GM19467 (cell line): ENCODE measurements around the gene RFX2.
"Not testable (repeated sequence)": the region's sequence is repeated elsewhere in the genome, so short reads cannot be mapped to it uniquely, and the experiment has no call there.

Experiments
- ATAC-seq: cut with Tn5 transposase; IDR thresholded peaks from one replicate; pipeline ENCODE4 v1.9.1; 2021; ENCODE audit warnings: mild to moderate bottlenecking, moderate library complexity; ENCODE audit not compliant: unreplicated experiment

RFX2 gene

DNA sequence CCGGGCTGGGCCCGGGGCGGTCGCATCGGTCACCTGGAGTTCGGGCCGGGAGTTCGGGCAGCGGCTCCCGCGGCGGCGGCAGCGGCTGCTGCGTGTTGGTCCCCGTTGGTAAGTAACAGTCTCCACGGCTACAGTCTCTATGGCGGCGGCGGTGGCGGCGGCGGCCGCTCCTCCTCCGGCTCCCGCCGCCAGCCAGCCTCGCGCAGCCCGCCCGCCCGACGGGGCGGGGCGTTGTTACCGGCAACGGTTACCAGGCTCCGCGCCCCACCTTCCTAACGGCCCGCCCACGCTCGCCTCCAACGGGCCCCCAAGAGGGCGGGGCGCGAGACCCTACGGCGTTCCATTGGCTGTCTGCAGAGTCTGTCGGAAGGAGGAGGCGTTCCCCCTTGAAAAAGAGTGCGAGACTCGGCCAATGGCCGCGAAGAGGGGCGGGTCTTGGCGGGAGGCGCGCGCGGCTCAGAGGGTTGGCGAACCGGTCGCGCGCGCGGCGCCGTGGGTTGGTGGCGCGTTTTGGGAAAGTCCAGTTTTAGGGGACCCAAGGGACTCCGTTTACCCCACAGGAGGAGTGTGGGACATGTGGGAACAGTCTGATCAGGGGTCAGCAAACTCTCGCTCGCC is at the start of gene RFX2:
Gene RFX2, minus strand, starts transcription at position 141 of the 618 bp plus-strand sequence. CDS start 63,004 bp downstream, outside the sequence.
- peak; percentile 92 for ATAC-seq

DNA sequence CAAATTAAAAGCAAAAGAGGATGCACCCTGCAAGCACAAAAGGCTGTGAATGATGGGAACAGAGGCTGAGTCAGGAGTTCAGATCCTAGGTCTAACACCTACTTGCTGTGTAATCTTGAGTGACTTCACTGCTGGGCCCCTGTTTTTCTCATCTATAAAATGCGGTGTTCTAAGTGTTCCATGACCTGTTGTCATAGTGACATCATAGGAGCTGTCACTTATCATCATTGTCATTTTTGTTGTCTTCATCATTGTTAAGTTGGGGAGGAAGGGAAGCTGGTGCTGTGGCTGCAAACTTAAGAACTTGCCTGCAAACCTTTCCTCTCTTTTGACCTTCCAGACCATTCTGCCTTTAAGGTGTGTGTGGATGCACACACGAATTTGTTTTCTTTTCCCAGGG is 45.7 kb upstream of the RFX2 start:
- no peak for ATAC-seq

DNA sequence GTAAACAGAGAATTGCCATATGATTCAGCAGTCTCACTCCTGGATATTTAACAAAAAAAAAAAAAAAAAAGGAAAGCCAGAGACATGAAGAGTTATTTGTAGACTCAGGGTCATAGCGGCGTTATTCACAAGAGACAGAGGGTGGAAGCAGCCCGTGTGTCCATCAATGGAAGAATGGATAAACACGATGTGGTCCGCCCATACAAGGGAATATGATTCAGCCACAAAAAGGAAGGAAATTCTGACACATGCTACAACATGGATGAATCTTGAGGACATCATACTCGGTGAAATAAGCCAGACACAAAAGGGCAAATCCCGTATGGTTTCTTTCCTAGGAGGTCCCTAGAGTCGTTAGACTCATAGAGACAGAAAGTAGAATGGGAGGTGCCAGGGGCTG is 40.0 kb upstream of the RFX2 start:
- ATAC-seq: no peak

DNA sequence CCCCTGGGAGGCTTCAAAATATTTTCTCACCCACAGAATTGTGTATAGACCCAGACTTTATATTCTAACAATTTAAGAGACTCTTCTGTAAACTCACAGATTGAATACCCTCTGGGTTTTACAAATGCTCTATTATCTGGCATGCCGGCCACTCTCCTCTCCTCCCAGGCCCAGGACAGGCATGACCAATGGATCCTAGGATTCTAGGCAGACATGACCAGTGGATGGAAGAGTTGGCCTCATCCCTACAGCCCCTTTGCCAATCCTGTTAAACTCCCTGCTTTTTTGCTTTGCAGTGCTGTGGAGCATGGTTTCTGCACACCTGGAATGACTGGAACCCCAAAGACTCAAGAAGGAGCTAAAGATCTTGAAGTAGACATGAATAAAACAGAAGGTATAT is 30.9 kb upstream of the RFX2 start:
- no peak for ATAC-seq

DNA sequence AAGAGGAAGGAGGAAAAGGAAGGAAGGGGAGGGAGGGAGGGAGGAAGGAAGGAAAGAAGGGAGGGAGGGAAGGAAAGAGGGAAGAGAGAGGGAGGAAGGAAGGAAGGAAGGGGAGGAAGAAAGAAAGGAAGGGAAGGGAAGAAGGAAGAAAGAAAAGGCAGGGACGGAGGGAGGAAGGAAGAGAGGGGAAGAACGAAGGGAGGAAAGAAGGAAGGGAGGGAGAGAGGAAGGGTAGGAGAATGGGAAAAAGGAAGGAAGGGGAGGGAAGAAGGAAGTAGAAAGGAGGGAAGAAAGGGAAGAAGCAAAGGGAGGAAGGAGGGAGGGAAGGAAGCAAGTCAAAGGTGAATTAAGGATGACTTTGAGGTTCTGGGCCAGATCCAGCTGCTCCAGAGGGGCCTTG is 28.2 kb upstream of the RFX2 start:
- ATAC-seq: no peak

DNA sequence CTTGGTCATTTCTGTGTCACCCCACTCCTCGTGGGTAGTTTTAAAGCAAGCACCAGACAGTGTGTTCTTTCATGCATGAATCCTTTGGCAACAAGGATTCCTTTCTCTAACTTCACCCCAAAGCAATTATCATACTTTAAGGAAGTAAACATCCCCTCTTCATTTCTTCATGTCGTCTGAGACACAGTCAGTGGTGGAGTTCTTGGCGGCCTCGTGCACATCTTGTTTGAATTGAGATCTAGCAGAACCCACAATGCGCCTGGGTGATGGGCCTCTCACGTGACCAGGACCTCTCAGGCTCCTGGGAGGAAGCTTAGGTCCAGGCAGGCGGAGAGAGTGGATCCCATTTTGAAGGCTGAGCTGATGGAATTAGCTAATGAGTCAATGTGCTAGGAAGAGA is 27.8 kb upstream of the RFX2 start:
- ATAC-seq: no peak

DNA sequence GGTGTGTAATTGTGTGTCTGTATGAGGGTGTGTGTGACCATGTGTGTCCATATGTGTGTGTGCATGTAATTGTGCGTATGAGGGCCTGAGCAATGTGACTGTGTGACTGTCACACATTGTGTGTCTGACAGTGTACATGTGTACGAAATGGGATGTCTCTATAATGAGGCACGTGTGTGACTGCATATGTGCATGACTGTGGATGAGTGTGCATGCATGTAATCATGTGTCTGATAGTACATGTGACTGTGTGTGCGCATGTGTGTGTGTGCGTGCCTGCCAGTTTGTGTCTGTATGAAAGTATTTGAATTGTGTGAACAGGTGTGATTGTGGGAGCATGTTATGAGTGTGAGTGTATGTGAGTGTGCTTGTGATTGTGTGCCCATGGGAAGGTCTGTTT is 22.9 kb upstream of the RFX2 start:
- no peak for ATAC-seq

DNA sequence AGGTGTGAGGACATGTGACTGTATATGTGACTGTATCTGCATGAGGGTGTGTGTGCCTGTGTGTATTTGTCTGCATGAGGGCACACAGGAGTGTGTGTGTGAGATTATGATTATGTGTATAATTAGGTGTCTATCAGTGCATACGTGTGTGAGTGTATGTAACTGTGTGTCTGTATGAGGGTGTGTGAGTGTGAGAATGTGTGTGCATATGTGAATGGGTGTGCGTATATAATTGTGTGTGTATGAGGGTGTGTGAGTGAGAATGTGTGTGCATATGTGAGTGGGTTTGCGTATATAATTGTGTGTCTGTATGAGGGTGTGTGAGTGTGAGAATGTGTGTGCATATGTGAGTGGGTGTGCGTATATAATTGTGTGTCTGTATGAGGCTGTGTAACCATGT is 22.2 kb upstream of the RFX2 start:
- no peak for ATAC-seq

DNA sequence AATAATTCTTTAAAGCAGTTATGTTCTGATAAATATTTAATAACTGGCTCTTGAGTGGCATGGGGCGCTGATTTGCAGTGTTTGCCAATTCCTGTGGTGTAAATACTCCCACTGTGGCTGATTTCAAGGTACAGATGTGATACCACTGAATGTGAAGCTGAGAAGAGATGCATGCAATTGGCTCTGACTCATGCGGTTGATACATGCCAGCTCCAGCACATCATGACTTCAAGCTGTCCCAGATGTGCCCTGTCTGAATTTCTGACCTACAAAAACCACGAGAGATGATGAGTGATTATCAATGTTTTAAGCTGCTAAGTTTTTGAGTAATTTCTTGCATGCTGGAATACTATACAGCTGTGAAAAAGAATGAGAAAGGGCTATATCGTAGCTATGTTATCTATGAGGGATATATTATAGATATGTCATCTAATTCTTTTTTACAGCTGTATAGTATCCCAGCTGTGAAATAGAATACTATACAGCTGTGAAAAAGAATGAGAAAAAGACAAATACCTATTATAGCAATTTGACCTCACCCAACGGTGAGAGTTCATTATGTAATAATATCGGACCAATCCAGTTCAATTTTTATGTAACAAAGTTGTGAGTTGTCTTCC is 17.5 kb upstream of the RFX2 start:
- no peak for ATAC-seq

DNA sequence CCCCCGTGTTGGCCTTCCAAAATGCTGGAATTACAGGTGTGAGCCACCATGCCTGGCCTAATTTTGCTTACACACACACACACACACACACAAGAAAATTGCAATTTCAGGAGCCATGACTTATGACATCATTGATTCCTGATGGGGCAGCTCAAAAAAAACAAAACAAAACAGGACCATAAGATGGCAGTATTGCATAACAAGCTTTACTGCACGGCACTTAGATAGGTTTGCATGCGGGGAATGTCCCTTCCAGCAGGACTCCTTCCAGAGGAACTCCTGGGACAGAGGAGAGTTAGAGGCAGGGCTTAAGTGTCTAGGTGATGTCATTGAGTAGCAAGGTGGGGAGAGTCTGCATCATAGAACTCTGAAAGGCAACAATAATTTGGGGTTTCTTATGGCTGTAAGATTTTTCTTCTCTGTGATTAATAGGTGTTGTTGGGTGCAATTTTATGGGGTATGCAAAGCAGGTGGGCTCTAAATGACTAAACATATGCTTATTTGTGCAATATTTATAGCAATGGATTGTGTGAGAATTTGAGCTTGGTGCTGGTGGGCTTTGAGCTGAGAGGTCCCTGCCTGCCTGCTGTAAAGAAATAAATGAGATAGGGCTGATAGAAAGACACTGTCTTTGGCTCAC is 16.2 kb upstream of the RFX2 start:
- no peak for ATAC-seq

DNA sequence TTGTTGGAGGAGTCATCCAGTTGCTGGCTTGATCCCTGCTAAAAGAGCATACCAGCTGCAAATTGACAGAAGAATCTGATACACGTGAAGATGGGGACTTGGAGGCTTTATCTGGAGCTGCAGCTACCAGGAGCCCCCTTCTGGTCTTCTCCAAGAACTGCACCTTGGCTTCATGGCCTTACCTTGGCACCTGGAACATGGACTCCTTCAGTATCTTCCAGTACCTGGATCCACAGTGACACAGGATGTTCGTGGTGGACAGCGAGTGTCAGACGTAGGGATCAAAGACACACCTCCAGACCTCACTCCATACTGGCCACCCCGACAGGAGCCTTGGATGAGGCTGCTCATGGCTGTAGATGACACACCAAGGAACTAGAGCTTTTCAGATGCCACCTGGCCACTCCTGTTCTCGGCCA is 15.3 kb upstream of the RFX2 start:
- no peak for ATAC-seq

DNA sequence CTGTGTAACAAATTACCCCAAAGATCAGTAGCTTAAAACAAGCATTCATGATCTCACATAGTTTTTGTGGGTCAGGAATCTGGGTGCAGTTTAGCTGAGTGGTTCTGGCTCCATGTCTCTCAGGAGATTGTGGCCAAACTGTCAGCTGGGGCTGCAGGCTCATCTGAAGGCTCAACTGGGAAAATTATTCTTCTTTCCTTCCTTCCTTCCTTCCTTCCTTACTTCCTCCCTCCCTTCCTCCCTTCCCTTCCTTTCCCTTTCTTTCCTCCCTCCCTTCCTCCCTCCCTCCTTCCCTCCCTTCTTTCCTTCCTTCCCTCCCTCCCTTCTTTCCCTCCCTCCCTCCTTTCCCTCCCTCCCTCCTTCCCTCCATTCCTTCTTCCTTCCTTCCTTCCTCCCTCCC is 8.7 kb upstream of the RFX2 start:
- no peak for ATAC-seq

DNA sequence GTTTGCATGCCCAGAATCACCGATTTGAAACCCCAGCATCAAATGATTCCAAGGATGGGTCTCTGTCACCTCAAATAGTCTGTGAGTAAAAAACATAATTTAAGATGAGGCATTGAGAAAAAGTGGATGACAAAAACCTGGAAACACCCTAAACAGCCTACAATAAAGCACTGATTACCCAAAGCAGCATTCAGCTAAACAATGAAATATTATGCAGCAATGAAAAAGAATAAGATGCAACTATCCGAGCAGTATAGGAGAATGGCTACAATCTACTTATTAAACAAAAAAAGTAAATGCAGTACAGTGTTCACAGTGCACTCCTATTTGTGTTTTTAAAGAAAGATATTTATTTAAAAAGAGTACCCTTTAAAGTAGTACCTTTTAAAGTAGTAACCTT is 7.7 kb upstream of the RFX2 start:
- ATAC-seq: no peak

DNA sequence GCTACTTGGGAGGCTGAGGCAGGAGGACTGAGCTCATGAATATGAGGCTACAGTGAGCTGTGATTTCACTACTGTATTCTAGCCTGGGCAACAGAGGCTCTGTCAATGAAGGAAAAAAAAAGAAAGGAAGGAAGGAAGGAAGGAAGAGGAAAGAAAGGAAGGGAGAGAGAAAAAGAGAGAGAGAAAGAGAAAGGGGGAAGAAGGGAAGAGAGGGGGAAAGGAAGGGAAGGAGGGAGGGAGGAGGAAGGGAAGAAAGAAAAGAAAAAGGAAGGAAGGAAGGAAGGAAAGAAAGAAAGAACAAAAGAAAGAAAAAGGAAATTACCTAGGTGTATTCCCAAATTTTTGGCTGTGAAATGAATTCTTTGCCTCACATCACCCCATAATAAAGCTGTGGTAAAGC is 7.2 kb upstream of the RFX2 start:
- ATAC-seq: no peak

DNA sequence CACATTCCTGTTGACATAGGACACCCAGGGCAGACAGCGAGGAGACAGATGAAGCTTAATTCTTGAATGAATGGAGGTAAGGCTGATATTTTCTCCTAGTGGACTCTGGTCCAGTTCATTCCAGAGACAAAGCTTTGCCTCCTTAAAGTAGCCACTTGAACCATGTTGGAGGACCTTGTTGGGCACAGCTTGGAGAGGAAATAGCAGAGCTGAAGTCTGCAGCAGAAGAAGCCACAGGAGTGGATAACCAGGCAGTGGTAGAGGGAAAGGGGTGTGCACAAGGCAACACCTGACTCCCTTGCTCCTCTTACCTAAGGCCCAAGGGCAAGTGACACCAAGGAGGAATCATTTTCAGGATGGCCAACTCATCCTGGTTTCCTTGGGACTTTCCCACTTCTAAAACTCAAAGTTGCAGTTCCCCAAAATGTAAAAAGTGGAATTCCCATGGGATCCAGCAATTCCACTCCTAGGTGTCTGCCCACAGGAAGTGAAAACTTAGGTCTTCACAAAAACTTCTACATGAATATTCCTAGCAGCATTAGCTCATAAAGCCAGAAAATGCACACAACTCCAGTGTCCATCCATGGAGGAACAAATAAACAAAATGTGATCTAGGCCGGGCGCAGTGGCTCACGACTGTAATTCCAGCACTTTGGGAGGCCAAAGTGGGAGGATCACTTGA is 6.6 kb upstream of the RFX2 start:
- ATAC-seq: no peak

DNA sequence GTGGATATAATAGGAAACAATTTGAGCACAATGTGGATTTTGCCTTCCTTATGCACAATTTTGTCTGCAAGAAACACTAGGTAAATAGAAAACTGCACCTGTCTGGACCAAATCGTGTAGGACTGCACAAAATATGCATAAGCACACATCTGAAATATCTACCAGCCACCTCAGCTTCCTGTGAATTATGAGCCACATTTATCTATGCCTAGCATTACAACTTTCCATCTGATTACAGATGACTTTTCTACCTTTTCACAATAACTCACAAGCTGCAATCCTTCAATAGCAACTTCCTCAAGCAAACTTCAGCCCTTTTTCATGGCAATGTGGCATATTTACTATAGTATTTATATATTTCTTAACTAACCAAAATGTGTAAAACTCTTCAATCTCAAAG is 5.7 kb upstream of the RFX2 start:
- no peak for ATAC-seq

DNA sequence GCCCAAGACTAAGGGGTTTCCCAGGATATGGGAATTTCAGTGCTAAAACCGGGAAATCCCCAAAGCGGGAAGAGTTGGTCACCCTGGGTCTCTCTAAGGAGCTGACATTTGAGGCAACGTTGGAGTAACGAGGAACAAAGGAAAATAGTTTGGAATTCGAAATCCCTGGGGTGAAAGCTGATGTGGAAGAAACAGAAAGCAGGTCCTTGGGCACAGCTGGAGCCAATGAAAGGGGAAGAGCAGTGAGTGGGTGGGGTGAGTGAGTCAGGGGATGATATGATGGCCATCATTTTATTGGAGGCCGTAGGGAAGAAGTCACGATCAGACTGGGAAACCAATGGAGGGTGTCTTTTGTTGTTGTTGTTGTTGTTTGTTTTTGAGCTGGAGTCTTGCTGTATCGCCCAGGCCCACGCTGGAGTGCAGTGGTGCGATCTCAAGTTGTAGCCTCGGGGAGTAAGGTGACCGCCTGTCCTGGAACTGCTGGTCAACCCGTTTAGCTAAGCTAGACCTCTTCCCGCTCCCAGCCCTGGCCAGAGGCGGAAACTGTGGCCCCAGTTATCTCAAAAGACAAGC is 3.4 kb upstream of the RFX2 start:
- no peak for ATAC-seq

DNA sequence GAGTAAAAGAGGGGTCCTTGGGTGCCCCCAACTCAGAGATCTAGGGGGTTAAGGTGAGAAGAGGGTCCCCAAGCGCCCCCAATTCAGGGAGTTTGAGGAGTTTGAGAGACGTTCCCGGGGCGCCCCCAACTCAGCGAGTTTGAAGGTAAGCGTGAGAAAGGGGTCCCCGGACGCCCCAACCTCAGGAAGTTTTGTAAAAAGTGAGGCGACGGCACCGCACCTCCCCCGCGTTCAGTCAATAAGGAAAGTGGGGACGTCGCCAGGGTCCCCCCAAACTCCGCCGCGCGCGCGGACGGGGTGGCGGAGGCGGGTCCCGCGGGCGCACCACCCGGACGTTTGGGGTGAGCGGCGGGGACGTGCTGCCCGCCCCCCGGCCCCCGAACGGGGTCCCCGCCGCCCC is 353 bp downstream of the RFX2 start:
- no peak for ATAC-seq

DNA sequence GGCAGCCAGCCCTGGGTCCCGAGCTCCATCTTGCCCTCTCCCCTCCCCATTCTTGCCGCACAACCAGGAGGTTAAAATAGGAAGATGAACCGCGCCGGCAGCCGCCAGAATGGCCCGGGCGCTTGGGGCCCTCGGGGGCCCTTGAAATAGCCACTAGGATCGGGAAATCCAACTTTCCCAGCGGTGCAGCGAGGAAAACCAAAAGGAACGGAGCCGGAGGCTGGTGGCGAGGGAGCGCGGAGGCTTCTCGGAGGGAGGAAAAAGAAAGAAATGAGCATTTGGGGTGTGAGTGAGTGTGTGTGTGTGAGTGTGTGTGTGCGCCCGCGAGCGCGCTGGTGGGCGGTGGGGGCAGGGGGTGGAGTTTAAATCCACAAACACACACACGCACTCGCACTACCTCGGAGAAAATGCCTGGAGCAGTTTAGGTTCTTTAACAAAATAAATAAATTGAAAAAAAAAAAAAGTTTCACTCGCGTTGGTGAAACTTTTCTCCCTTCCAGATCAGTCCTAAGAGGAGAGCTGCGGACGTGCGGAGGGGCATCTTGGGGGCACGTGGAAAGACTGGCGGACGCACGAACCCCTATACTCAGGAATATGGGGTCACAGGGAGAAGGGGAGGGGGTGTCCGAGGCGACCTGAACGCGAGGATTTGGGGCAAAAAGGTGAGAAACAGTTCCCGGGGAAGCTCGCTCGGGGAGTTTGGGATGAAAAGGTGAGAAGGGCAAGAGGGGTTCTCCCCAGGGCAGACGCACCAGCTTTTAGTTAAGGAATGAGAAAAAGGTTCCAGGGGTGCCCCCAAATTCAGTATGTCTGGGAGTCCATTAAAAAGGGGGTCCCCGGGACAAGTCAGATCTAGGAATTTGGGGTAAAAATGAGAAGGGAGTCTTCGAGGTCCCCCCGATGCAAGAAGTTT is 1.3 kb downstream of the RFX2 start:
- no peak for ATAC-seq

DNA sequence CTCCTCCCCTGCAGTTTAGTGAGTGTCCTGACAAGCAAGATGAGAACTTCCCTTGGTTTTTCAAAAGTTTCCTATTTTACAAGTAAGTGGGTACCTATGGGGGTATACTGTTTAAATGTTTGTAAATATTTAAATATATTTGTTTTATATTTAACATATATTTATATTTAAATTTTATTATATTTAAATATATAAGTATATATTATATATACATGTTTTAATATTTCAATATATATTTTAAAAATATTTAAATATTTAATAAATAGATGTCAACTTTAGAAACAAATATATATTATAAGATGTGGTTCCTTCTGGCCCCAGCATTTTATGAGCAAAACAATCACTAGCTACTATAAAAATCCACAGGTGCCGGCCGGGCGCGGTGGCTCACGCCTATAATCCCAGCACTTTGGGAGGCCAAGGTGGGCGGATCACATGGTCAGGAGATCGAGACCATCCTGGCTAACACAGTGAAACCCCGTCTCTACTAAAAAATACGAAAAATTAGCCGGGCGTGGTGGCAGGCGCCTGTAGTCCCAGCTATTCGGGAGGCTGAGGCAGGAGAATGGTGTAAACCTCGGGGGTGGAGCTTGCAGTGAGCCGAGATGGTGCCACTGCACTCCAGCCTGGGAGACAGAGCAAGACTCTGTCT is 3.5 kb downstream of the RFX2 start:
- not testable (repeated sequence) for ATAC-seq
